Adrenal gland (tissue), 5 donors: ENCODE data around the gene PTPRN2.

Experiments used
- CTCF ChIP-seq, 6 experiments: fragments of 450-650 bp in 4 of 6; fragments of 200-600 bp in 2 of 6; sonication (generic) in 1 of 6; IDR thresholded peaks; 1 replicate in 5 of 6; 2 replicates in 1 of 6; pipeline versions ENCODE4 v1.5.1 to v1.8.0; 2016 to 2021; ENCODE audit warnings: antibody characterized with exemption in 6 of 6, mild to moderate bottlenecking in 2 of 6, moderate library complexity in 1 of 6
- POLR2A ChIP-seq, 2 donors: fragments of 450-650 bp; IDR thresholded peaks; one replicate each; pipeline ENCODE4 v1.6.1; 2017; ENCODE audit warnings: antibody characterized with exemption in 2 of 2, mild to moderate bottlenecking in 2 of 2, moderate library complexity in 1 of 2
- donor health status: DM: no; HTN: no; CAD: no.

- TF ChIP-seq CTCF (IDR thresholded peaks at IDR 0.05): no peak
- no peak for TF ChIP-seq POLR2A (IDR thresholded peaks at IDR 0.05)
These were observed 965.6 kb downstream of the PTPRN2 start for GRCh38 chr7:157622000-157622399.
